Panc1 (cell line): ENCODE measurements around the gene MIOS. TPM values are rescaled to one million over a fixed set of nuclear protein-coding genes. Genes with fewer than 3 reads are reported as not detected.

Experiments
- ATAC-seq: fragments of 200-7000 bp; cut with Tn5 transposase; 2 replicates; pipeline ENCODE4 v1.9.1; 2020; ENCODE audit warnings: mild to moderate bottlenecking, moderate library complexity
- BruUV-seq: library from RNA; stranded (reverse); fragments of 400-500 nt; replicated peaks from 2 replicates; lab custom pipeline; 2021; lab: Mats Ljungman, UMichigan
- CTCF ChIA-PET: fragments of 300-600 bp; sonication (Branson Sonifier 250); formaldehyde crosslinking; loops from one replicate; lab custom pipeline; 2022; ENCODE audit warnings: antibody characterized with exemption; lab: Charles Lee
- POLR2A ChIA-PET: fragments of 300-600 bp; sonication (Branson Sonifier 250); formaldehyde crosslinking; loops from one replicate; lab custom pipeline; 2022; ENCODE audit warnings: antibody characterized with exemption; lab: Charles Lee
- DNase-seq: peaks from one replicate; pipeline ENCODE4 v3.0.0-alpha.2; 2010; ENCODE audit warnings: low read depth, low spot score
- H3K27ac ChIP-seq: 2 replicates; pipeline ENCODE4 v1.5.1; 2011; ENCODE audit warnings: mild to moderate bottlenecking, low read length, inconsistent platforms
- H3K27me3 ChIP-seq: fragments of 200-500 bp; sonication (Bioruptor generic); 2 replicates; pipeline ENCODE4 v1.6.0; 2014; ENCODE audit warnings: low read length, inconsistent platforms; ENCODE audit not compliant: control insufficient read depth, insufficient read depth
- H3K36me3 ChIP-seq: fragments of 200-500 bp; sonication (Bioruptor generic); 2 replicates; pipeline ENCODE4 v1.5.1; 2014; ENCODE audit warnings: inconsistent platforms, mild to moderate bottlenecking, low read length, moderate library complexity; ENCODE audit not compliant: control insufficient read depth, insufficient read depth
- H3K4me1 ChIP-seq: 2 replicates; pipeline ENCODE4 v1.5.1; 2011; ENCODE audit warnings: inconsistent platforms, mild to moderate bottlenecking, low read length, moderate library complexity; ENCODE audit not compliant: control insufficient read depth, insufficient read depth
- H3K4me3 ChIP-seq, 2 experiments: 2 replicates each; pipeline ENCODE4 v1.5.1; 2011 to 2012; ENCODE audit warnings: low read depth in 2 of 2, low read length in 2 of 2, mild to moderate bottlenecking in 2 of 2, inconsistent platforms in 1 of 2, moderate library complexity in 1 of 2
- H3K9me3 ChIP-seq: fragments of 200-500 bp; sonication (Bioruptor generic); 2 replicates; pipeline ENCODE4 v1.5.1; 2014; ENCODE audit warnings: low read depth, mild to moderate bottlenecking, inconsistent platforms, low read length, moderate library complexity; ENCODE audit not compliant: control insufficient read depth, insufficient read depth
- CTCF ChIP-seq: fragments of 450-650 bp; IDR thresholded peaks from 2 replicates; pipeline ENCODE4 v1.5.1; 2017; ENCODE audit warnings: mild to moderate bottlenecking
- POLR2AphosphoS5 ChIP-seq: IDR thresholded peaks from 2 replicates; pipeline ENCODE4 v1.6.1; 2012; ENCODE audit warnings: mild to moderate bottlenecking, low read depth, low read length, moderate library complexity
- REST ChIP-seq, 2 experiments: IDR thresholded peaks; 2 replicates each; pipeline ENCODE4 v1.6.1; 2011 to 2012; ENCODE audit warnings: low read depth in 2 of 2, control low read depth in 1 of 2, low read length in 1 of 2, mild to moderate bottlenecking in 1 of 2, moderate library complexity in 1 of 2; ENCODE audit not compliant: insufficient read depth in 1 of 2
- SIN3A ChIP-seq: IDR thresholded peaks from 2 replicates; pipeline ENCODE4 v1.6.1; 2012; ENCODE audit warnings: low read depth, mild to moderate bottlenecking, low read length, moderate library complexity, borderline replicate concordance; ENCODE audit not compliant: insufficient read depth
- TCF7L2 ChIP-seq: IDR thresholded peaks from 2 replicates; pipeline ENCODE4 v1.6.1; 2011; ENCODE audit warnings: mild to moderate bottlenecking, low read depth, low read length, inconsistent platforms
- in situ Hi-C: cut with HindIII; loops from 2 replicates; pipeline ENCODE4 v1.10.0; 2016; ENCODE audit warnings: low sequenced_read_pairs, low pct_unique_long_range_greater_than_20kb
- intact Hi-C: fragments of 100-400 bp; cut with micrococcal nuclease; formaldehyde crosslinking; loops from one replicate; pipeline ENCODE4 v1.10.0; 2022; ENCODE audit not compliant: unreplicated experiment
- total RNA-seq: library from RNA; stranded (reverse); gene quantifications from one replicate; pipeline ENCODE4 v1.2.1, GENCODE V29; 2021; ENCODE audit not compliant: unreplicated experiment

MIOS gene
- total RNA-seq, 1 experiment from 2014 or later = 40.8 TPM

GRCh38 chr7:7565746-7566650, 686 bp upstream of the MIOS start:
- CTCF ChIA-PET = no interaction called here

More at GRCh38 chr7:7565746-7566650, 686 bp upstream of the MIOS start:
- intact Hi-C loops = no loop called here
- Histone ChIP-seq H3K27ac (peak overlapping the region; percentile 93), H3K36me3 (peaks cover 3% of the 10 kb centered on the region; the same call in 1 of the 2 replicates), H3K4me1 (peaks cover 20% of the 10 kb centered on the region), H3K27me3 (no peaks in the 10 kb centered on the region), H3K4me3 (peak overlapping the region; percentile 67 to 69), H3K9me3 (no peaks in the 10 kb centered on the region)
- POLR2A ChIA-PET = no interaction called here
- no peak for TF ChIP-seq TCF7L2
- TF ChIP-seq REST (IDR thresholded peaks at IDR 0.05; ENCODE audit: insufficient read depth in 1 of 2, low read depth in 2 of 2, low read length in 1 of 2) = no peak
- TF ChIP-seq POLR2AphosphoS5 = no peak
- no peak for TF ChIP-seq SIN3A
- TF ChIP-seq CTCF = no peak
- TSS peak; percentile 80 for BruUV-seq
- ATAC-seq (peak; percentile 57), DNase-seq (peak; percentile 65)
- in situ Hi-C loops = no loop called here
